Activated CD4-positive, alpha-beta T cell treated with anti-CD3 and anti-CD28 coated beads, Interleukin-2, amount 50 U/mL, for 24 hours (primary cell): ENCODE data around the gene PTER.

Source experiments
- DNase-seq, 2 donors: peaks; one replicate each; pipeline ENCODE4 v3.0.0-alpha.2; 2020; ENCODE audit warnings: low read depth in 1 of 2, low spot score in 1 of 2

The PTER gene

DNA sequence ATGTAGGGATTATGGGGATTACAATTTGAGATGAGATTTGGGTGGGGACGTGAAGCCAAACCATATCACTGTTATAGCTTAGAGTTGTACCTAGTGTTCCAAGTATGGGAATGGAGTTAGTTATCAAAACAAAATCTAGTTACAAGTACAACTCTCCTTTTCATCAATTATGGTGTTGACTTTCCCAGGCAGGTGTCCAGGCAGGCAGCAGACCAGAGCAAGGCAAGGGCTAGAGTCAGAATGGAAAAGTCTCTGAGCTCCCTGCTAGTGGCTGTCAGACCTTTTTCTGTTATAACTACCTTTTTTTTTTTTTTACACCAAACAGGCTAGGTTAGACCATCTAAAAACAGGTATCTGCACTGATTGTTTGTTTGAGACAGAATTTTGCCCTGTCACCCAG is 29.2 kb downstream of the PTER start:
- DNase-seq, result no peak

DNA sequence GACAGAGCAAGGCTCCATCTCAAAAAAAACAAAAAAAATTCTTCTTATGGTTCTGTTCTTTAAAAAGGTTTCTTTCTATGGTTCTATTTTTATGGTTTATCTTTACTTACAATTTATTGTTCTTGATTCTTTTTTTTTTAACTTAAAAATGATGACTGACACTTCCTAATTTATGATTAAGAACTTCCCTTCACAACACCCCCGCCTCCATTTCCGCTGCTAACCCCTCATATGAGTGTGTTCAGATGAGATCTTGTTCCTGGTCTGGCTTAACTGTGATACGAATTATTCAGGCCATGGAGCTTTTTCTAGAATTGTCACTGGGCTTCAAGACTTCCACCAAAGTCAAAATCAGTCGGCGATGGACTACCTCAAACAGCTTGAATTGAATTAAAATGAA is 33.9 kb downstream of the PTER start:
- DNase-seq, result no peak

DNA sequence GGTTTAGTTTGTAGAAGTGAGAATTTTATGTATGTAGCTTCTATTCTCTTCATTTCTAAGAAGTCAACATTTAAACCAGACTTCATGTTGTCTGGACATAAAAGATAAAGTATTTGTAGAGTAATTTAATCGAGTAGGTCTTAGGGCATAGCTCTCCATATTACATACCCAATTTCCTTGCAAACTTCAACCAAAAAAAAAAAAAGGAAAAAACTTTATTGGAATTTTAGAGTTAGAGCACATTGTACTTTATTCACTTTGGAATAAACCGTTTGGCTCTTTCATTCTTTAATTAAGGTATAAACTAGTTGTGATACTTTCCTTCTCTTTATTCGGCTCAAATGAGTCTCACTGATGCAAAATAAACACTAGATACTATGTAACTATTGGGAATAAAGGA is 36.0 kb downstream of the PTER start:
- no peak for DNase-seq

DNA sequence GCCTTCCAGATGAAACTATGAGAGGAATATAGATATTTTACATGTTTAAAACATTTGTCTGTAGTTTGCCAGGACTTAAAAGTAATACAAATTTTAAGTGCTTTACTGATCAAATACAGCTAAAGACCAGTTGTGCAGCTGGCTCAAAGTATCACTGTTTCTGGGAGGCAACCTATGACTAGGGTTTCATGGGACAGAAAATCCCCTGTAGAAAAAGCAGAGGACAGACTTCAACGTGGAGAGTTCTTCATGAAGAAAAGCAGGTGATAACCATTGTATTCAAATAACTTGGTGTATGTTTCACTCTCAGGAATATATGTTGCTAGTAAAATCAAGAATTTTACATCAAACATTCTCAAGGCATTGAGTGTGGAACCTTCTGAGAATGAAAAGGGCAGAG is 40.9 kb downstream of the PTER start:
- DNase-seq, result no peak

DNA sequence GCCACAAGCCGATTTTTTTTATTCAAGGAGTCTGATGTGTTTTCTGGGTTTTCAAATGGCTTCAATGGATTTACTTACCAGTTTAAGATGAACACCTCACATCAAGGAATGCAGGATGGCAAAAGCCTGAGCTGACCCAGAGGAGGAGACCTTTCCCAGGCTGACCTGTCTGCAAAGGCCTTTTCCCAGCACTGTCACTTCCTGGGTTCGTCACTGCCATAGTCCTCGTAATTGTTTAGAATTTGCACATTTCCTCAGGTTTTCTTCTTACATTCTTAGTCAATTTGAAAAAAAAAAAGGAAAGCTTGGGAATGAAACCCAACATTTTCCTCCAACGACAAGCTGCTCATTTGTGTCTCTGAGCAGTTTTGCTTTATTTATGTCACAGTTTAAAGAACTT is 42.0 kb downstream of the PTER start:
- DNase-seq, result no peak

- DNase-seq, result no peak
Measured at GRCh38 chr10:16481052-16481728, 44.4 kb downstream of the PTER start.

DNA sequence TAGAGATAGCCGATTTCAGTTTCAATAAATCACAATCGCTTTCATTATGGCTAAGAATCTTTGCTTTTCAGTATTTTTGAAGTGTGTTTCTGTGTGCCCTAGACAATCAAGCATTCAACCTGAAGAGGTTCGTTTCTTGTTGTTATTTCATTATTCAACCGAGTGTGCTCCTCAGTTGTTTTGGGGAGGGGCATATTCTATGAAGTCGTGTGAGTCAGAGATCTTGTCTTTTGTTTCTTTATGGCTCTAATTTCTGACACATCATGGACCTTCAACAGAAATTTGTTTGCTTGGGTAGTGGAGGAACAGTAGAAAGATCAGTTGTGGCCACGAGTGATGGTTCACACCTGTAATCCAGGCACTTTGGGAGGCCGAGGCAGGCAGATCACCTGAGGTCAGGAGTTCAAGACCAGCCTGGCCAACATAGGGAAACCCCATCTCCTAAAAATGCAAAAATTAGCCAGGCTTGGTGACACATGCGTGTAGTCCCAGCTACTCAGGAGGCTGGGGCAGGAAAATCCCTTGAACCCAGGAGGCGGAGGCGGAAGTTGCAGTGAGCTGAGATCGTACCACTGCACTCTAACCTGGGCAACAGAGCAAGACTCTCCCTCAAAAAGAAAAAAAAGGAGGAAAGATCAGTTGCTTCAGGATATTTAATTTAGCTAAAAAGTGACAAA is 46.6 kb downstream of the PTER start:
- no peak for DNase-seq

GRCh38 chr10:16490511-16490910 is 53.7 kb downstream of the PTER start:
- no peak for DNase-seq

DNA sequence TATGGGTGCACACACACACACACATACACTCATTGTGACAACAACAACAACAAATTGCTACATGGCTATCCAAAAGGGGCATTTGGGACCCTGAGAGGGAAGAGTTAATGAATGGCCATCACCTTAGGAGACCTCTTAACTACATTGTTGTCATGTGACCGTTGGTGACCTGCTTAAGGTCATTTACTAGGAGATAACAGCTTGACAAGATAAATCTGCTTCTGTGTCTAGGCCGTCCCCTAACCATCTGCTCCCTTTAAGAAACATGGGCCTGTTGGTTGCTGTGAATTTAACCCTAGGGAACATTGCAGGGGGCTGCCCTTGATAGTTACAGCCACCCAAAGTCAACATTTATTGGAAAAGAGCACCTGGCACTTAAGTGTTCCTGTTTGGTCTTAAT is 55.1 kb downstream of the PTER start:
- no peak for DNase-seq

DNA sequence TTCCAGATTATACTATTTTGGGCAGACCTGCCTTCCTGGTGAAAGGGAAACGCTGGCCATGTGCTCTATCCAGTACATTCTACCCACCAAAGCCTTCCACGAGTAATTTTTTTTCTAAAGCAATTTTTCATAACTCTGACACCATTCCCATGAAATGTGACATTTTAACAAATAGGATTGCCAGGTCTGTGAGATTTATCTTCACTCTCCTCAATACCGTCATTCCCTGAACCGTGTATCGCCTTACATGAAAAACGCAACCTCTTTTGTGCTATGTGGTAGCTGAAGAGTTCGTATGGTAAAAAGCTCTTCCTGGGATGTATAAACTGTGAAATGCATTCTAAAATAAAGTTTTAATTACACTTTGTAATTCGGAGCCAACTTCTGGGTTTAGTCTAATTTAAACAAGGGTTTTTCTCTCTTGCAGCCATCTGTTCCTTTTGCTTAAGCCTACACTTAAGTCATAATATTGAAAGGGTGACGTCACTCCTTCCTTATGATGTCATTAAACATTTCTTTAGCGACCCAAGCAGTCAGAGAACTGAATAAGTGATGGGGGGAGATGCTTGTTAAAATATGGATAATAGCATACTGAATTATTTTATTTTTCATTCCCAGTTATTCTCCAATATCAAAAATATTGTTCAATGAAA is 57.2 kb downstream of the PTER start:
- DNase-seq, result no peak

DNA sequence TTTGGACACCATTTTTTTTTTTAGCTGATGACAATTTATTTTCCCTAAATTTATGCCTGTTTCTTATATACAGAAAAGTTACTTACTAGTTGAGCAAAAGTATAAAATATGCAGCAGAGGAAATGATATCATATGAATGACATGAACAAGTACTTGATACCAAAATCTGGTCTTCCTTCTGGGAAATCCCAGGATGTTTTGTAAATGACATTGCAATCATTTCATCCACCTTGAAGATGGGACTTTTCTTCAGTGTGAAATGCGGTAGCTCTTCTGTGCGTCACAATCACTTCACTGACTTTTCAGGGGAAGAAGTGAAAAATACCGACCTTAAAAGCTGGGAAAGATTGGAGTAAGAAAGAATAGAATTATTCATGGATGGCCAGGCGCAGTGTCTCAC is 61.1 kb downstream of the PTER start:
- no peak for DNase-seq

DNA sequence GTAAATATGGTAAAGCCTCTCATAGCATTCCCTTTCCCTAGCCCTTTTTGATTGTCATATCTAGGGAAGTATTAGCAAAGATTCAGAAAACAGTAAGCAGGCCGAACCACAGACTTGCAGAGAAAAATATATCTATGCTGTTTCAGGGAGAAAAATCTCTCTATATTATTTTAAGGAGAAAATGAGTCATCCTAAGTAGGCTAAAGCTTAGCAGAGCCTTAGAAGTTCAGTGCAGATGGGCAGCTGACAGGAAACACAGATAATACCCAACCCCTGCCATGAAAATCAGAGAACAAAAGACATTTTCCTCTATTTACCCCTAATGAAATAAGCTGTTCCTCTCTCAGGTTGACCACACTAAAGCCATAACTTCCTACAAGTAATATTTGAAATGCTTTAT is 68.4 kb downstream of the PTER start:
- no peak for DNase-seq

GRCh38 chr10:16509996-16510395 is 73.2 kb downstream of the PTER start:
- no peak for DNase-seq

GRCh38 chr10:16510843-16511242 is 74.0 kb downstream of the PTER start:
- DNase-seq, result no peak

- no peak for DNase-seq
Measured at GRCh38 chr10:16518822-16519221, 82.0 kb downstream of the PTER start.

DNA sequence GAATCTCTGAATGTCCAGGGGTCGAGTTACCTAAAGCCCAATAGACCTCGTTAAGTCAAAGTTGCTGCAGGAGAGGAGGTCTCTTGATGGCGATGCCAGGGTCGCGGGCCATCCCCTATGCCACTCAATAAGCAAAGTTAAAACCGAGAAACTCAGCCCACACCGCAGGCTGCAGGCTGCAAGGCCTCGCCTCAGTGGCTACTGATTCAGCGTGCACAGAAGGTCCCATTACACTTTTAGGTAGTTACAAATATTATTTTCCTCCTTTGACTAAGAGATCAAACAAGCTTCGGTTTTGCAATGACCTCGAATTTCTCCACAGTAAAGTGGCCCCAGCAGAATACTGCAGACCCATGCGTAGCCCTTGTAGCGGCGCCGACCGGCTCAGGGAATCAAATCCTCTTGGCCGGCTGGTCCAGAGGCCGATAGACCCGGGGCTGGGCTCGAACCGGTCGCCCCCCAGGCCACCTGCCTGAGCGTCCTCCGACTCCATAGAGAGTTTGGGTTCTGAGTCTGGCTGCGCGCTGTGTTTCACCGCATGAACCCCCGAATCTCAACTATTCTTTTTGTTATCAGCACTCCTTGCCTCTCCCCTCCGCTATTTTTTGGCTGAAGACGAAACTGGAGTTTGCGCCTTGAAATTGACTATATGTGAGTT is 82.6 kb downstream of the PTER start:
- no peak for DNase-seq

DNA sequence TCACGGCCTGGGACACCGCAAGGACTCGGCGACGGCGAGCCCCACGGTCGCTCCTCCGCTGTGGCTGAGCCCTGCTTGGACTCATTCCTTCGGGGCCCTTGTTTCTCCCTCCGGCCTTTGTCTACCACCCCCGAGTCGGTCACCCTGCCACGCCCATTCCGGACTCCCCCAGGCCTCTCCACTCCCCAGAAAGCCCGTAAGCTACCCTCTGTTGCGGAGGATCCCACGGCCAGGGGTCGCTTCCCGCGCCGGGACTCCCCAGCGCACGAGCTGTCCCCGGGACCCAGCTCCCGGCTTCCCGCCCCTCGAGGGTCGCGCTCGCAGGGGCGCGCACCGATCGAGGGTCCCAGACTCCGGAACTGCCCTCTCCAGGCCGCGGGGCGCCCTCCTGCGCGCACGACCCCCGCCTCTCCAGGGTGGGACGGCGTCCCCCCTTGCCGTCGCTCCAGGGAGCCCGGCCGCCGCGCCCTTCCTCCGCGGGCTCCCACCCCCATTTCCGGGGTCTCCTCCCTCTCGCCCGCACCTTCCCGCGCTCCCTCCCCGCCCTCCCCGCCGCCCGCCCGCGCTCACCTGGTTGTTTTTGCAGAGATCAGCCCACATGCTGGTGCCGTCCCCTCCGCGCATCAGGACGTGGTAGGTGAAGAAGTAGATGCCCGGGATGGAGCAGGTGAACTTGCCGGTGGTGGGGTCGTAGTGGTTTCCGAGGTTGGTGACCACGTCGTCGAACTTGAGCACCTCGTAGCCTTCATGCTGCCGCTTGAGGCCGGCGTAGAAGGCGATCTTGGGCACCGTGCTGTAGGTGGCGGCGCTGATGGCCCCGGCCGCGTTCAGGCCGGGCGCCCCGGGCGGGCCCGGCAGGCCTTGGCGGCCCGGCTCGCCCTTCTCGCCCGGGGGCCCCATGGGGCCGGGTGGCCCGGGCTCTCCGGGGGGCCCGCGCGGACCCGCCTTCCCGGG is 83.4 kb downstream of the PTER start:
- no peak for DNase-seq

GRCh38 chr10:16520900-16521299 is 84.1 kb downstream of the PTER start:
- no peak for DNase-seq

DNA sequence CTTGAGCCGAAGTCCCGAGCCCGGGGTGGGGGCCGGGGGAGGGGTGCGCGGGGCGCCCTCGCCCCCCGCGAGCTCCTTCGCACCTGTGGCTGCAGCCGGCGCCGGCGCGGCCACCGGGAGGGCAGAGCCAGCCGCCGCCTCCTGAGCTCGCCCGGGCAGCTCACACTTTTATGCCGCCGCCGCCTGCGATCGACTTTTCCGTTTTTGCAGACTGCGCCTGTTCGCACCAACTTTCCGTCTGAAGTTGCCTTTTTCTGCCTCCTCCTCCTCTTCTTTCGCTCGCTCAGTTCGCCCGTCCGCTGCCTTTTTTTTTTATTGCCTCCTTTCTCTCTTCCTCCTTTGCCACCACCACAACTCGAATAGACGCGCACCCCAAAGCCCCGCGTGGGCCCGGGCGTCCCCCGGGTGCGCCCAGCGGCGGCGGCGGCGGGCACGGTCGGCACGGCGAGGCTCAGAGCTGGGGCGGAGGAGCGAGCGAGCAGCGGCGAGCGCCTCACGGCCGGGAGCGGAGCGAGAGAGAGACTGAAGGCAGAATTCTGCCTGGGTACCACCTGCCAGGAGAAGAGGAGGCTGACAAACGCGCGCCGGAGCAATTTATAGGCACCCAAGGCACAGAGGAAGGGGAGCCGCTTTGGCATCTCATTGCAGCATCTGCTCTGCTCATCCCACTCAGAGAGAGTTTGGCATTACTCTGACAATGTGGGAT is 84.7 kb downstream of the PTER start, which contains the start of gene C1QL3:
Gene C1QL3, minus strand, starts transcription at position 569 of the 706 bp plus-strand sequence. CDS start 814 bp downstream, outside the sequence.
- no peak for DNase-seq

DNA sequence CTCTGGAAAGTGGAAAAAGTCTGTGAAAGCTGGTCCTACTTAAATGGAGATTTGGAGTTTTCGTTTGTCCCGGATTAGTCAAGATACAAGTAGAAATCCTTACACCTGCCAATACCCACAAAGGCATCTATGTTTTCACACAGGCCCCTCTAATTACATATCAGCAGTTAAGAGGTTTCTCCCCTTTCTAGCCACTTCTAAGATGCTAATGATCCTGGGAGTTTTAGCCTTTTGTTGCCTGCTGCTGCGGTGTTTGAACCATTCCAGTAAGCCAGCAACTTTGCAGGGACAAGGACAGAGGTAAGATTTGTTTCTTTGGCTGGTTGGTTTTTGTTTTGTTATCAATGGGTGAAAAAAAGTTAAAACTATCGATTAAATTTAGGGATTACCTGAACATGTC is 90.6 kb downstream of the PTER start:
- no peak for DNase-seq
